GM18526 (cell line): Measurements from ENCODE around the gene FAM135A.

Experiments used
- POLR2A ChIP-seq: IDR thresholded peaks from 3 replicates; pipeline ENCODE4 v1.6.1; 2011; ENCODE audit not compliant: insufficient read length; ENCODE audit errors: extremely low read depth

Gene FAM135A

DNA sequence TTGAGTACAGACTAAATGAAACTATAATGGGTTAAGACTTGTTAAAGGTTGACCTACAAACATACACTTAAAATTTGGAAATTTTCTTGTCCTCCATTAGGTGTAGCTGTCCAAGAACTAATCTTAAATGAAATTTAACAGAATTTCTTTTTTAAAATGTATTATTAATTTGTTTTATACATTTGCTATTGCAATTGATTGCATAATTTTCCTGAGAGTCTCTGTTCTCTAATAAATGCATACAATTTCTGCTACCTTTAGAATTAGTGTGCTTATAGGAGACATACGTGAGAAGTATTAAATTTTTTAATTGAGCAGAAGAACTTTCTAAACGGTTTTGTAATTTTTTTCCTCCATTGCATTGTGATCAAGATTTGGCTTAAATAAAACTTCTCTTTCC is 1.5 kb downstream of the FAM135A start:
- no peak for TF ChIP-seq POLR2A

DNA sequence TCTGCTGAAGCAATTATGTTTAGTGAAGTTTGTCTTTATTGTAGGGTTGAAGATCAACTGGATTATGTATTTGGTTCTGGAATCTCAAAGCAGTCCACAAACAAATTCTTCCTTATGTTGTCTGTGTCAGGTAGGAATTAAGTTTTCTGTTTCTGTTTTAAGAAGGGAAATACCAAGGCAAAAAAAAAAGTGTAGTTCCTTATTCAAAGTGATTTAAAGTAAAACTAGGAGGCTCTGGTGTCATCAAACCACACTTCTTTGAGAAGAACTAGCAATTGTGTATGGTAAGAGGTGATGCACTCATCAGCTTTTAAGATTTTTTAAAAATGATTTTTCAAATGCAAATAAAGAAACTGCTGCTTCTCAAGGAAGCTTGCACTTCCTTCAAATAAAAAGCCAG is 1.9 kb downstream of the FAM135A start:
- TF ChIP-seq POLR2A = no peak

DNA sequence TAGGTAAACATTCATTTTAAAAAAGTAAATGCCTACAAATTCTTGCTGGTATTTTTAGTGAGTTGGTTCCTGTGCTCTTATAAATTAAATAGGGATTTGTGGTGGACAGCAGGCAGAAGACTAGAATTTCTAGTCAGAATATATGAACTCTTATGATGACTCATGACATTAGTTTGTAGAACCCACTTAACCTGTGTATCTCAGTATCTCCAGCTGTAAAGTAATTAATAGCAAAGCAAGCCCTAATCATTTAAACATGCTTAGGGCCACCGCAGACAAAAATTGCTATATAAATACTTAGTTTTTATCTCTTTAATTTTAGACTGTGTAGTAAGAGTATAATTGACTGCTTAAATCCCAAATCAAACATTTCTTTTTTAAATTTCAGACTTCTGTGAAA is 2.4 kb downstream of the FAM135A start:
- no peak for TF ChIP-seq POLR2A

DNA sequence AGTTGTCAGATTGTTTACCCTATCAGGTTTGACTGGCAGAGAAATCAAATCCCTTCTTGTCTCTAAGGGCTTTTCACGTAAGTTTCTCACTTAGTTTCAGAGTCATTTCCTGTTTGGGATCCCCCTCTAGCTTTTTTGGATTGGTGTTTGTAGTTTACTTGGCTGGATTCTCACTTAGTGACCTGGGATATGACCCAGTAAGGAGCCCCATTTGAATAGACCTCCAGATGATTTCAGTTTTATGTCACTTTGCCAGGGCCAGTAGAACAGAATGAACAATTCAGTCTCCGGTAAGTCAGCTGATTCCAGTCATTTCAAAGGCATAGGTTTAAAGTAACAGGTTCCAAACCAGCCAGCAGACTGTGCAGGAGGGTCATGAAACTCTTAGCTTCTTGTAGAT is 8.2 kb downstream of the FAM135A start:
- TF ChIP-seq POLR2A = no peak

DNA sequence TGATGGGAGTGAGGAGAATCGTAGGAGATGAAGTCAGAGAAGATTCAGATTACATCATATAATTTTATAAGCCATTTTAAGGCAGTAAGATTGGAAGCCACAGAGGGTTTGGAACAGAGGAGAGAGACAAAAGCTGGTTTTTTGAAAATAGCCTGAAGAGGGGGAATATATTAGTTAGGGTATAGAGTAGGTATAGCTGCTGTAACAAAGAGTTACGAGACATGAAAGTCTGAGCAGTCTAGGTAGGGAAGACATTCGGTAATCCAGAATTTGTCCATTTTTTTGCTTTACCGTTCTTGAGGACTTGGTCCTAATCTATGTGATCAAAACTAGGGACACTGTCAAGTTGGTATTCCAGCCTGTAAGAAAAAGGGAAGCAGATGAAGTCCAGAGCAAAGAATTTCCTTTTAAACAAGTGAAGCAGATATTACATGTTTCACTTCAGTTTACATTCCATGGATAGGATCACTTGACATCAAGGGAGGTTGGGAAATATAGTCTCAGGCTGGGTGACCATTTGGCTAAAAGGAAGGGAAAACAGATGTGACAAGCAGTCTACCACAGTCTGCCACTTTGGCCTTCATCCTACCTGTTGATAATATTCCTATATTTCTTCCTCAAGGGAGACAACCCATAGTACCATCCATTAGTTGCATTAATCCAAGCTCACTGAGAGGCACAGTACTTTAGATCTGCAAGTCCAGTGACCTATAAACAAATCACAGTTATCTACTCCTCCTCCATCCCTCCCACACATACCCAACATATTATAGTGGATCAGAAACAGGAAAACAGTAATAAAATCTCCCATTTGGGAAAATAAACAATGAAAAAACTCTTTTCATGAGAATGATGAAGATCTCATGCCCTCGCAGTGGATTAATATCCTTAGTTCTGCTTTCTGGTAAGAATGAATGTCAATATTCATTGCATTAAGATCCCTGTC is 10.2 kb downstream of the FAM135A start:
- no peak for TF ChIP-seq POLR2A

DNA sequence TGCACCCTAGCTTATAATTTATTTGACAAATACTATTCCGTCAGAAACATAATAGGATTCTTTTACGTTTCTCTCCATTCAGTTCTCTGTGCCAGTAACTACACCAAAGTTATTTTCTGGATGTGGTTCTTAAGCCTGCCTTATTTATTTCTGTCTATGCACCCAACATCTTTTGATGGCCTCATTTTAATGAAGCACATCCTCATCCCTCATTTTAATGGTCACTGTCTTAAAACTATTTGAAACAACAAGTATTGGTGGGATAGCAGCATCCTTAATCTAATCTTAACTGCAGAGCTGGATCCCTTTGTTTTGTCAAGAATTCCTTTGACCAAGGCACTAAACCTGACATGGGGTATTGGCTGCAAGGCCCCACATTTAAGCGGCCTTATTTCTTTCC is 11.0 kb downstream of the FAM135A start:
- TF ChIP-seq POLR2A = no peak

DNA sequence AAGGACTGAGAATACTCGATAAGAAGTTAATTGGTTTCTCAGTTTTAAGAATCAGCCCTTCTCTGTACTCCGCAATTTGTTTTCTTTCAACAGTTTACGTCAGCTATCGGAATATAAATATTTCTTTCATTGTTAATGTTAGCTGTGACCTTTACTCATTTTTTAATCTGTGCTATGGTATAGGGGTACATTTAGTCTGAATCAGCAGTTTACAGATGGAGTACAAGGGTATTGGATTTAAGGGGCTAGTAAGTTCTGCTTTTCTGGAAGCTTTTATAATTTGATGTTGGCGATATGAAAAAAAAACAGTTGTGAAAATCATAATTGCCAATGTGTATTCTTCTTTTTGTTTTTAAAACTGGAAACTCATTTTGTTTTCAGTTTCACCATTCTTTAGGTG is 23.0 kb downstream of the FAM135A start:
- TF ChIP-seq POLR2A = no peak

DNA sequence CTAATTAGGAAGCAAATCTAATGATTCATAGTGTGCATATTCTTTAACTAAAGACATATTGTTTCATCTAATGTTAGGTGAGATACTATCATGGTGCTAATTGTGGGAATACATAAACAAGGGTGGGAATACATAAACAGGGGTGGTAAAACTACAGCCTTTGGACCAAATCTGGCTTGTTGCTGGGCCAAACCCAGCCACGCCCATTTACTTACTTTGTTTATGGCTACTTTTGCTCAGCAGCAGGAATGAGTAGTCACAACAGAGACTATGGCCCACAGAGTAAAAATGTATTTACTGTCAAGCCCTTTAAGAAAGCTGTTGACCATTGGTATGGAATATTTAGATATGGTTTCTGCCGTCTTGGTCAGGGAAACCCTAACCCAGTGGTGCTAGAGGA is 31.7 kb downstream of the FAM135A start:
- no peak for TF ChIP-seq POLR2A

DNA sequence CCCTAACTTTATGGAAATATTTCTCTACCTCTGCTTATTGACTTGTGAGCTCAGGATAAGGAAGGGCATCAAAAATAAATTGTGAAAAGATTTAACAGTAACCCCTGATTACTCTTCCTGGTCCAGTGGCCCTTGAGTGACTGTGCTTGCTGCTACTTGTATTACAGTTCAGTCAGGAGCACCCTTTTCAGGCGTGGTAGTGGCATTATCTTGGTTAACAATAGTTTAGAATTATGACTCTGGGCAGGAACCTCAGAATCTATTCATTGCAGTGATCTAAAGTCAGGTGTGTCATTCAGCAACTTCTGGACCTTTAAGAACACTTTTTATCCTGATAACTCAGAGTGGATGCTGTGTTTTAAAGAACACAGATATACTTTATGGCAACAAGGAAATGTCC is 43.4 kb downstream of the FAM135A start:
- no peak for TF ChIP-seq POLR2A

DNA sequence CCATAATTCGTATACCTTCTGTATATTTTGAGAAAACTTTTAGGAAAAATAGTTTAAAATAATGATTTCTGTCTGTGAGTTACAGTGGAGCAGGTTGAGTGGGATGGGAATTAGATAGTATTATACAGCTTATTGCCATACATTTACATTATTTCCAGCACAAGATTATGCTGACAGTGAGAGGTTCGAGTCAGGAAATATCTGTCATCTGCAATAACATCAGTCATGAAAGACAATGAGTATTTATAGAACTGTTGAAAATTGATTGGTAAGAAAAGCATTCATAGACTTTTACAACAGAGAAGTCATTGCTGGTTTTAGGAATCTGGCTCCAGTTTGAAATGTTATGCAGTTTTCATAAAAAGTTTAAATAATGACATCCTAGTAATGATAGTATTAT is 45.9 kb downstream of the FAM135A start:
- no peak for TF ChIP-seq POLR2A

DNA sequence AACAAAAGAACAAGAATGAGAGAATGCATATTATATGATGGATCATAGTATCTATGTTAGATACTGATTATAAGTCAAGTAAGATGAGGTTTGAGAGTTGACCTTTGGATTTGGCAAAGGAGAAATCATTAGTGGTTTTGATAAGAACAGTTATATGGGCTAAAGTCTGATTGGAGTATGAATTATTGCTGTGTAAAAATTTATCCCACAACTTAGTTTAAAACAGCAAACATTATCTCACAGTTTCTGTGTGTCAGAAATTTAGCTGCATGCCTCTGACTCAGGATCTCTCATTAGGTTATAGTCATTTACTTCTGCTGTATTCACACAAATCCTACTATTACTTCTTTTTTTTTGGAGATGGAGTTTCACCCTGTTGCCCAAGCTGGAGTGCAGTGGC is 56.7 kb downstream of the FAM135A start:
- TF ChIP-seq POLR2A = no peak

DNA sequence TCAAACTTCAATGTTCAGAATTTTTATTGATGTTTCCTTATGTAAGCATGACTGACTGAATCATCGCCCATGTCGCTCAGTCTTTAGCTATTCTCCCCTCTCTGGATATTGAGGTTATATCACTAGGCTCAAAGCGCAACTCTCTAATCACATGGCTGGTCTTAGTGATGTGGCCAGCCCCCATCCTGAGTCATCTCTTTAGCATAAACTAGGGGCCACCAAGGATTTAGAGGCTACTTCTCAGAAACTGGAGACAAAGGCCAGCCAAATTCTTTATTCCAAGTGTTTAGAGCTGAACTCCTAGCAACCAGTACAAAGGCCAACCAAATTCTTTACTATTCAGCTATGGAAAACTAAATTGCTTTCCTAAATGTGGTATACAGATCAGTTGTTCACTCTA is 61.4 kb downstream of the FAM135A start:
- no peak for TF ChIP-seq POLR2A

DNA sequence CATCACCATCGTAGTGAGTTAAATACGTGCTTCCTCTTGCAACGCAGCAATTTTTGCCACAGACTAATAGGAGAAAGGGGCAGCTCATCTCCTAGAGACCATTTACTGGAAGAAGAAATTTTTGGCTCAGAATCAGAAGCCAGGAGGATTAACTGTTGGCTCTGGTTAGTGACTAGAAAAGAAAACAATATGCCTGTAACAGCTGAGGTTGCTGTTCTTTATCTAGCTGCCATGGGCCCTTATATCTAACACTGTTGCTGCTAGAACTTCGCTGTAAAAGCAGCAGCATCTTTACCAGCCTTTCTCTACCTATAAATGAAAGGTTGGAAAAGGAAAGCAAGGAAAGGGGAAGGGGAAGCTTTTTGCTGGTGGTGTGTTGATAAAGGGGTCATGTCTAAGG is 65.9 kb downstream of the FAM135A start:
- no peak for TF ChIP-seq POLR2A

DNA sequence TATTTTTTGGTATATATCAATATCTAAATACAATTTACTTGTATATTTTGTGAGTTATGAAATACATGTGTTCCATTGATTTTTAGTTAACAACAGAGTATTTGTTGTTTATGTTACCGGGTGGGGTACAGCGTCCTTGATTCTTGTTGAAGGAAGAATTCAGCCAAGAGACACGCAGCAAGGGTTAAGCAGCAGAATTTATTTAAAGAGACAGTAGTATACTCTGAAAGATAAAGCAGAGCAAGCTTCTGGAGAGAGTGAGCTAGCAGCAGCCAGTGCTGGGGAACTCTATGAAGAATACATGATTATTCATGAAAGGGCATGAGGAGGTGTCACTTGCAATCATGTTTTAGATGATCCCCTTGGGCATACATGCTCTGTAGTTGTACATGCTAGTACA is 76.1 kb downstream of the FAM135A start:
- no peak for TF ChIP-seq POLR2A

DNA sequence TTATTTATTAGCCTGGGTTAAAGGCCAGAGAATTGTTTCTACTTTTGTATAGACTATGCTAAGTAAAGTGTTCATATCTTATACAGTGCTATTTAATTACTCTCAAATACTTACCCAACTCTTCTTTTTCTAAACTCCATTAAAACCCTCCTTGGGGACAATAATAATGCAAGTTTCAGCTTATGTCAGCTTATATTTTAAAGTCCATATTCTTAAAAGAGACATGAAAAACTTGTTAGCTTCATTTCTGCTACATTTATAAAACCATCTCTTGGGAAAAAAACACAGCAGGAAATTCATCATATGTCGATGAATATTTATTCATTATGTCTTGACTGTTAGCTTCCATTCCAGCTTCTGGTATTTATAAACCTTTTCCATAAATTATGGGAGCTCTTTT is 81.5 kb downstream of the FAM135A start:
- TF ChIP-seq POLR2A = no peak

DNA sequence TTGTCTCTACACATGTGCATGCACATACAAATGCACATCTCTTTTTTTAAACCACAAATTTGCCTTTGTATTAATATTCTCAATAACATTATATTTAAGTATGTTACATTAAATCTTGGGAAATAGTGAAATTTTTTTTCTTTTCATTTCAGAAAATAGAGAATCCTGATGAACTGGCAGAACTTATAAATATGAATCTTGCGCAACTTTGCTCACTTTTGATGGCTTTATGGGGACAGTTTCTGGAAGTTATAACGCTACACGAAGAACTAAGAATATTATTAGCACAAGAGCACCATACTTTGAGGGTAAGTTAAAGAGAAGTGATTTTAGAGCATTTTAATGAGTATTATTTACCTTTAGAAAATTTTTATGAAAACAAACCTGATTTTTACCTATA is 89.2 kb downstream of the FAM135A start:
- TF ChIP-seq POLR2A = no peak
